ENCODE measurements around the gene NHLH2. TPM values are rescaled to one million over a fixed set of nuclear protein-coding genes. Genes with fewer than 3 reads are reported as not detected.

Gene NHLH2
- total RNA-seq, 1 experiment from 2014 or later = 1.2 TPM

DNA sequence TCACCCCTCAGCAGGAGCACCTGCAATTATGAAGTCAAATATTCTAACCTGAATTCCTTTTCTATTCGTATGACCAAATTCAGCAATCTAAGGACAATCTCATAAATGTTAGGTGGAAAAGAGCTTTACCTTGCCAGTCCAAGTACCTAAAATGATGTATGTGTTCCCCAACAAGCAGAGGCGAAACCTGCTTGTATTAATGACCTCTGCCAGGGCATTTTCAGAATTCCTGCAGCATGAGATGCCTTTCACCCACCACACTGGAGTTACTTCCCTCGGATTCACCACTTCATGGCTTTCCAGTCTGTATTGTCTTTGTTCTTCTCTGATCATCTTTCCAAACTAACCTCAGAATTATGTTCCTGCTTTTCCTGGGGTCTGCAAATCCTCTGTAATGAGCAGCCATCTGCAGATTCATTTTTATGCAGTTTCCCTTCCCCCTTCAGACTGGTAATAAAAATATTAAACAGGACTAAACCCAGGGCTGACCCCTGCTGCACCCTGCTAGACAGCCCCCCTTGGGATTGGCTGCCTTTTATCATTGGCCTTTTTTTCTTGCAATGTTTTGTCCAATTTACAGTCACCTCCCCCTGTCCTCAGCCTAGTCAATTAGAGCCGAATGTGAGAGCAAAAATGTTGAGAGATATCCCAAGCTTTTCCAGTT lies 45.8 kb downstream of the NHLH2 start:
- H2BK15ac ChIP-seq (ENCODE audit: low read depth, low read length) = no peak overlapping the region
- H3K9ac ChIP-seq (ENCODE audit: extremely low read depth, insufficient read length, low read length) = no peak overlapping the region
- H3K4me2 ChIP-seq (ENCODE audit: insufficient read depth, insufficient read length, low read length) = no peak overlapping the region
- H3K27me3 ChIP-seq (ENCODE audit: insufficient read depth, low read length) = no peaks in the 10 kb centered on the region; the same call in 1 of the 2 replicates
- no peaks in the 10 kb centered on the region for H3K23me2 ChIP-seq (ENCODE audit: insufficient read length, low read depth, low read length, poor library complexity, severe bottlenecking)
- TF ChIP-seq, protein P1, sequence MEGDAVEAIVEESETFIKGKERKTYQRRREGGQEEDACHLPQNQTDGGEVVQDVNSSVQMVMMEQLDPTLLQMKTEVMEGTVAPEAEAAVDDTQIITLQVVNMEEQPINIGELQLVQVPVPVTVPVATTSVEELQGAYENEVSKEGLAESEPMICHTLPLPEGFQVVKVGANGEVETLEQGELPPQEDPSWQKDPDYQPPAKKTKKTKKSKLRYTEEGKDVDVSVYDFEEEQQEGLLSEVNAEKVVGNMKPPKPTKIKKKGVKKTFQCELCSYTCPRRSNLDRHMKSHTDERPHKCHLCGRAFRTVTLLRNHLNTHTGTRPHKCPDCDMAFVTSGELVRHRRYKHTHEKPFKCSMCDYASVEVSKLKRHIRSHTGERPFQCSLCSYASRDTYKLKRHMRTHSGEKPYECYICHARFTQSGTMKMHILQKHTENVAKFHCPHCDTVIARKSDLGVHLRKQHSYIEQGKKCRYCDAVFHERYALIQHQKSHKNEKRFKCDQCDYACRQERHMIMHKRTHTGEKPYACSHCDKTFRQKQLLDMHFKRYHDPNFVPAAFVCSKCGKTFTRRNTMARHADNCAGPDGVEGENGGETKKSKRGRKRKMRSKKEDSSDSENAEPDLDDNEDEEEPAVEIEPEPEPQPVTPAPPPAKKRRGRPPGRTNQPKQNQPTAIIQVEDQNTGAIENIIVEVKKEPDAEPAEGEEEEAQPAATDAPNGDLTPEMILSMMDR (conservative IDR thresholded peaks at IDR 0.05) = no peak
- H3K9me3 ChIP-seq (ENCODE audit: control insufficient read depth, low read depth, low read length) = no peaks in the 10 kb centered on the region
- H3K4me3 Mint-ChIP-seq = no peak overlapping the region
- no peak overlapping the region for H3T11ph ChIP-seq (ENCODE audit: low read length)
- H3K23ac ChIP-seq (ENCODE audit: insufficient read length, low read depth, low read length) = no peak overlapping the region
- H3K4me1 Mint-ChIP-seq = peaks cover 36 to 40% of the 10 kb centered on the region in 2 experiments
- H2BK12ac ChIP-seq (ENCODE audit: insufficient read length, low read depth, low read length) = no peak overlapping the region
- H3K14ac ChIP-seq (ENCODE audit: insufficient read depth, low read length) = no peak overlapping the region
- no peak overlapping the region for H4K5ac ChIP-seq (ENCODE audit: insufficient read length, low read depth, low read length)
- DNase-seq = no peak
- H4K8ac ChIP-seq (replicated peaks; ENCODE audit: insufficient read length, low read depth, low read length) = no peak overlapping the region
- no peaks in the 10 kb centered on the region for H3K79me1 ChIP-seq (ENCODE audit: insufficient read depth, low read depth, low read length, poor library complexity, severe bottlenecking)
- H3K27me3 Mint-ChIP-seq (ENCODE audit: low read depth) = no peaks in the 10 kb centered on the region
- H4K20me1 ChIP-seq (ENCODE audit: control insufficient read depth, insufficient read depth, insufficient read length) = no peaks in the 10 kb centered on the region
- no peak overlapping the region for H2BK20ac ChIP-seq (ENCODE audit: low read depth, low read length, poor library complexity, severe bottlenecking)
- H4K91ac ChIP-seq (ENCODE audit: insufficient read length, low read depth, low read length) = no peak overlapping the region
- H2AFZ ChIP-seq (ENCODE audit: low read length) = no peak overlapping the region
- no peak overlapping the region for H3K27ac ChIP-seq (ENCODE audit: insufficient read length, low read depth, low read length)
- no peak overlapping the region for H3K18ac ChIP-seq (ENCODE audit: insufficient read length, low read depth, low read length)
- H2BK5ac ChIP-seq (ENCODE audit: insufficient read length, low read length) = no peak overlapping the region
- H3K56ac ChIP-seq (ENCODE audit: insufficient read length, low read depth, low read length) = no peak overlapping the region
- WGBS (ENCODE audit: extremely low coverage, insufficient read length, low lambda C conversion rate) = no CpG with 5 or more reads among the region's 4 CpGs
- H3K4ac ChIP-seq (ENCODE audit: low read depth, low read length) = no peak overlapping the region
- peak overlapping the region in 1 of 3 experiments; percentile 13; a peak in 1 of 7 replicates for H3K27ac Mint-ChIP-seq
- H2BK120ac ChIP-seq (ENCODE audit: low read depth, low read length, poor library complexity, severe bottlenecking) = no peak overlapping the region
- H3K79me2 ChIP-seq (ENCODE audit: insufficient read depth, low read length) = no peaks in the 10 kb centered on the region
- H3K4me1 ChIP-seq (ENCODE audit: insufficient read depth, low read length) = peaks cover 5% of the 10 kb centered on the region; the same call in 1 of the 2 replicates
- H2AK5ac ChIP-seq (ENCODE audit: insufficient read length, low read length) = no peak overlapping the region
- no peaks in the 10 kb centered on the region for H3K9me3 Mint-ChIP-seq
- H3K36me3 Mint-ChIP-seq (ENCODE audit: insufficient read depth in 1 of 3, low read depth in 3 of 3) = no peaks in the 10 kb centered on the region
